SK-N-MC (cell line): ENCODE measurements around the gene TMEM52.

Source experiments
- EZH2 ChIP-seq: fragments of 200-600 bp; sonication (generic); IDR thresholded peaks from one replicate; pipeline ENCODE4 v1.6.1; 2017; ENCODE audit warnings: antibody characterized with exemption
- POLR2AphosphoS5 ChIP-seq: IDR thresholded peaks from 2 replicates; pipeline ENCODE4 v1.6.1; 2012; ENCODE audit warnings: mild to moderate bottlenecking, low read depth, low read length, borderline replicate concordance

GRCh38 chr1:1928231-1929101, 9.4 kb upstream of the TMEM52 start:
- no peak for TF ChIP-seq POLR2AphosphoS5
- no peak for TF ChIP-seq EZH2
